Calu3 (cell line): ENCODE measurements around the gene VAV1. TPM values are rescaled to one million over a fixed set of nuclear protein-coding genes. Genes with fewer than 3 reads are reported as not detected.
"Not testable (repeated sequence)": the region's sequence is repeated elsewhere in the genome, so short reads cannot be mapped to it uniquely, and the experiment has no call there.

ENCODE experiments used
- BruUV-seq: library from RNA; stranded (reverse); fragments of 400-500 nt; replicated peaks from 2 replicates; lab custom pipeline; 2021; lab: Mats Ljungman, UMichigan
- CTCF ChIA-PET: fragments of 300-600 bp; sonication (Branson Sonifier 250); formaldehyde crosslinking; loops from one replicate; lab custom pipeline; 2022; ENCODE audit warnings: antibody characterized with exemption; lab: Charles Lee
- DNase-seq: peaks from one replicate; pipeline ENCODE4 v3.0.0; 2022
- H3K27ac Mint-ChIP-seq: one replicate; pipeline ENCODE4 v1.8.0; 2022; ENCODE audit warnings: mixed read lengths; ENCODE audit not compliant: unreplicated experiment
- H3K27me3 Mint-ChIP-seq: one replicate; pipeline ENCODE4 v1.8.0; 2022; ENCODE audit warnings: mixed read lengths; ENCODE audit not compliant: unreplicated experiment
- H3K36me3 Mint-ChIP-seq: one replicate; pipeline ENCODE4 v1.8.0; 2022; ENCODE audit warnings: mild to moderate bottlenecking, moderate library complexity, mixed read lengths; ENCODE audit not compliant: insufficient read depth, unreplicated experiment
- H3K4me1 Mint-ChIP-seq: one replicate; pipeline ENCODE4 v1.8.0; 2022; ENCODE audit warnings: mild to moderate bottlenecking, low read depth, mixed read lengths; ENCODE audit not compliant: unreplicated experiment
- H3K4me3 Mint-ChIP-seq: one replicate; pipeline ENCODE4 v1.8.0; 2022; ENCODE audit warnings: mild to moderate bottlenecking, low read depth, moderate library complexity, mixed read lengths; ENCODE audit not compliant: unreplicated experiment
- H3K9me3 Mint-ChIP-seq: one replicate; pipeline ENCODE4 v1.8.0; 2022; ENCODE audit warnings: low read depth, mixed read lengths; ENCODE audit not compliant: unreplicated experiment
- CTCF ChIP-seq: fragments of 200-600 bp; IDR thresholded peaks from one replicate; pipeline ENCODE4 v1.8.0; 2022; ENCODE audit warnings: antibody characterized with exemption; ENCODE audit not compliant: unreplicated experiment
- intact Hi-C: fragments of 100-400 bp; cut with micrococcal nuclease; formaldehyde crosslinking; loops from one replicate; pipeline ENCODE4 v1.10.0; 2022; ENCODE audit not compliant: unreplicated experiment
- total RNA-seq: library from RNA; stranded (reverse); gene quantifications from 2 replicates; pipeline ENCODE4 v1.2.3, GENCODE V29; 2022

The VAV1 gene
- total RNA-seq, 1 experiment from 2014 or later: 0.28 TPM

GRCh38 chr19:6768236-6768785 is 4.2 kb upstream of the VAV1 start:
- TSS peak; percentile 49 for BruUV-seq
- Mint-ChIP-seq H3K4me3 (peak overlapping the region; percentile 78), H3K9me3 (peaks cover 3% of the 10 kb centered on the region), H3K27ac (peak overlapping the region; percentile 94), H3K36me3 (peaks cover 41% of the 10 kb centered on the region), H3K4me1 (peaks cover 12% of the 10 kb centered on the region), H3K27me3 (no peaks in the 10 kb centered on the region)
- intact Hi-C loops: no loop called here
- CTCF ChIA-PET: interaction anchor here (0.7 to 1.7 kb wide), 4 partner anchors 30 to 95 kb away, joined by 3 to 8 read pairs (median 4); no protein-coding TSS in a partner anchor
- TF ChIP-seq CTCF: no peak
- DNase-seq: no peak

- CTCF ChIA-PET: interaction anchor here (1.7 kb wide), 1 partner anchor 12 kb away, joined by 3 read pairs; no protein-coding TSS in a partner anchor
- TF ChIP-seq CTCF: no peak
- Mint-ChIP-seq H3K4me1 (peaks cover 12% of the 10 kb centered on the region), H3K9me3 (peaks cover 3% of the 10 kb centered on the region), H3K27me3 (no peaks in the 10 kb centered on the region), H3K36me3 (peaks cover 39% of the 10 kb centered on the region), H3K27ac (no peak overlapping the region), H3K4me3 (no peak overlapping the region)
- no TSS peak for BruUV-seq
- DNase-seq: no peak
- intact Hi-C loops: no loop called here
These were observed 3.4 kb upstream of the VAV1 start for GRCh38 chr19:6769006-6769619.

GRCh38 chr19:6771648-6772027 is 870 bp upstream of the VAV1 start:
- intact Hi-C loops, H3K4me1 Mint-ChIP-seq, H3K27ac Mint-ChIP-seq, H3K27me3 Mint-ChIP-seq, H3K4me3 Mint-ChIP-seq, BruUV-seq, DNase-seq, H3K9me3 Mint-ChIP-seq, CTCF ChIA-PET: not testable (repeated sequence)
- peaks cover 27% of the 10 kb centered on the region for H3K36me3 Mint-ChIP-seq

GRCh38 chr19:6772866-6773322 is 386 bp downstream of the VAV1 start:
- no peak for DNase-seq
- no peaks in the 10 kb centered on the region for H3K27me3 Mint-ChIP-seq
- peaks cover 3% of the 10 kb centered on the region for H3K9me3 Mint-ChIP-seq
- no TSS peak for BruUV-seq
- no peak overlapping the region for H3K27ac Mint-ChIP-seq
- H3K4me3 Mint-ChIP-seq: no peak overlapping the region
- intact Hi-C loops: no loop called here
- CTCF ChIA-PET: no interaction called here
- H3K36me3 Mint-ChIP-seq: peaks cover 15% of the 10 kb centered on the region
- no peaks in the 10 kb centered on the region for H3K4me1 Mint-ChIP-seq
- TF ChIP-seq CTCF: no peak
